Kidney glomerular epithelial cell (primary cell): ENCODE data around the gene TUT7.
A peak's percentile ranks its signal among the peaks of the same experiment; 100 is the strongest.
"Not testable (repeated sequence)": the region's sequence is repeated elsewhere in the genome, so short reads cannot be mapped to it uniquely, and the experiment has no call there.

Source experiments
- DNase-seq: peaks from one replicate; lab custom pipeline; 2025; lab: John Stamatoyannopoulos, UW

Gene TUT7

GRCh38 chr9:86350006-86350760, 4.0 kb downstream of the TUT7 start:
- no peak for DNase-seq

GRCh38 chr9:86349271-86349670, 4.9 kb downstream of the TUT7 start:
- DNase-seq: no peak

GRCh38 chr9:86347991-86348390, 6.2 kb downstream of the TUT7 start:
- no peak for DNase-seq

GRCh38 chr9:86344818-86345217, 9.4 kb downstream of the TUT7 start:
- DNase-seq: no peak

- DNase-seq: no peak
Observed at GRCh38 chr9:86342269-86342668, 11.9 kb downstream of the TUT7 start.

- no peak for DNase-seq
Observed at GRCh38 chr9:86341007-86341491, 13.2 kb downstream of the TUT7 start.

GRCh38 chr9:86340356-86341006, 13.7 kb downstream of the TUT7 start:
- no peak for DNase-seq

GRCh38 chr9:86337469-86338108, 16.6 kb downstream of the TUT7 start:
- no peak for DNase-seq

- no peak for DNase-seq
Observed at GRCh38 chr9:86336058-86336457, 18.2 kb downstream of the TUT7 start.

GRCh38 chr9:86333651-86334050, 20.6 kb downstream of the TUT7 start:
- no peak for DNase-seq

GRCh38 chr9:86330186-86330585, 24.0 kb downstream of the TUT7 start:
- DNase-seq: no peak

GRCh38 chr9:86329649-86330048, 24.6 kb downstream of the TUT7 start:
- DNase-seq: no peak

- DNase-seq: no peak
Observed at GRCh38 chr9:86328156-86328555, 26.1 kb downstream of the TUT7 start.

- no peak for DNase-seq
Observed at GRCh38 chr9:86326536-86326935, 27.7 kb downstream of the TUT7 start.

- DNase-seq: no peak
Observed at GRCh38 chr9:86324901-86325300, 29.3 kb downstream of the TUT7 start.

- DNase-seq: no peak
Observed at GRCh38 chr9:86324308-86324707, 29.9 kb downstream of the TUT7 start.

GRCh38 chr9:86322973-86323644, 31.1 kb downstream of the TUT7 start:
- DNase-seq: no peak

GRCh38 chr9:86321373-86321772, 32.8 kb downstream of the TUT7 start:
- peak; percentile 16 for DNase-seq

GRCh38 chr9:86318187-86318586, 36.0 kb downstream of the TUT7 start:
- no peak for DNase-seq

GRCh38 chr9:86315078-86315477, 39.1 kb downstream of the TUT7 start:
- DNase-seq: no peak

GRCh38 chr9:86312959-86313358, 41.3 kb downstream of the TUT7 start:
- not testable (repeated sequence) for DNase-seq

- DNase-seq: no peak
Observed at GRCh38 chr9:86308687-86309086, 45.5 kb downstream of the TUT7 start.
